Thoracic aorta (tissue), 2 donors: Measurements from ENCODE around the gene CDK2. TPM values are rescaled to one million over a fixed set of nuclear protein-coding genes. Genes with fewer than 3 reads are reported as not detected.
"Not testable (repeated sequence)": the region's sequence is repeated elsewhere in the genome, so short reads cannot be mapped to it uniquely, and the experiment has no call there.

Source experiments
- ATAC-seq: fragments of 150-250 bp; one replicate; pipeline ENCODE4 v1.8.0; 2017; ENCODE audit warnings: low read depth; ENCODE audit not compliant: insufficient number of reproducible peaks, low FRiP score
- DNase-seq: peaks from one replicate; pipeline ENCODE4 v3.0.0-alpha.2; 2020; ENCODE audit warnings: low spot score
- H3K27ac ChIP-seq, 2 donors: fragments of 200-600 bp; sonication (generic); 1 replicate in 1 of 2; 2 replicates in 1 of 2; pipeline ENCODE4 v1.5.1; 2016; ENCODE audit warnings: mild to moderate bottlenecking in 2 of 2, moderate library complexity in 2 of 2
- H3K27me3 ChIP-seq: fragments of 200-600 bp; sonication (generic); replicated peaks from 2 replicates; pipeline ENCODE4 v1.6.0; 2016; ENCODE audit warnings: mild to moderate bottlenecking; ENCODE audit not compliant: insufficient read depth
- H3K36me3 ChIP-seq: fragments of 200-600 bp; sonication (generic); one replicate; pipeline ENCODE4 v1.5.1; 2016
- H3K4me1 ChIP-seq, 2 donors: fragments of 200-600 bp; sonication (generic); 1 replicate in 1 of 2; 2 replicates in 1 of 2; pipeline versions ENCODE4 v1.5.1 to v1.6.0; 2016; ENCODE audit warnings: low read depth in 2 of 2, mild to moderate bottlenecking in 1 of 2; ENCODE audit not compliant: control insufficient read depth in 1 of 2
- H3K4me3 ChIP-seq: fragments of 200-600 bp; sonication (generic); 2 replicates; pipeline ENCODE4 v1.5.1; 2016; ENCODE audit warnings: mild to moderate bottlenecking
- H3K9me3 ChIP-seq: fragments of 200-600 bp; sonication (generic); 2 replicates; pipeline ENCODE4 v1.5.1; 2016
- total RNA-seq, 2 donors: library from RNA; depleted of rRNA; stranded (reverse); fragments of >200 nt; gene quantifications; one replicate each; pipeline versions ENCODE4 v1.1.0 to v1.2.3, GENCODE V29; 2016
- TF ChIP-seq, protein P1 (sequence below): fragments of 200-600 bp; sonication (generic); IDR thresholded peaks from one replicate; pipeline ENCODE4 v1.5.1; 2019; ENCODE audit warnings: antibody characterized with exemption

Gene CDK2
- total RNA-seq = 10 to 100 TPM; 18.0 to 32.5 TPM

GRCh38 chr12:55966408-55967281, at the start of gene CDK2:
CDK2 (plus strand) TSS chr12:55966830; CDS start chr12:55967009, 179 bp downstream.
- DNase-seq = peak; percentile 84
- H3K4me1 ChIP-seq = peaks cover 6 to 19% of the 10 kb centered on the region in 2 donors
- TF ChIP-seq, protein P1, sequence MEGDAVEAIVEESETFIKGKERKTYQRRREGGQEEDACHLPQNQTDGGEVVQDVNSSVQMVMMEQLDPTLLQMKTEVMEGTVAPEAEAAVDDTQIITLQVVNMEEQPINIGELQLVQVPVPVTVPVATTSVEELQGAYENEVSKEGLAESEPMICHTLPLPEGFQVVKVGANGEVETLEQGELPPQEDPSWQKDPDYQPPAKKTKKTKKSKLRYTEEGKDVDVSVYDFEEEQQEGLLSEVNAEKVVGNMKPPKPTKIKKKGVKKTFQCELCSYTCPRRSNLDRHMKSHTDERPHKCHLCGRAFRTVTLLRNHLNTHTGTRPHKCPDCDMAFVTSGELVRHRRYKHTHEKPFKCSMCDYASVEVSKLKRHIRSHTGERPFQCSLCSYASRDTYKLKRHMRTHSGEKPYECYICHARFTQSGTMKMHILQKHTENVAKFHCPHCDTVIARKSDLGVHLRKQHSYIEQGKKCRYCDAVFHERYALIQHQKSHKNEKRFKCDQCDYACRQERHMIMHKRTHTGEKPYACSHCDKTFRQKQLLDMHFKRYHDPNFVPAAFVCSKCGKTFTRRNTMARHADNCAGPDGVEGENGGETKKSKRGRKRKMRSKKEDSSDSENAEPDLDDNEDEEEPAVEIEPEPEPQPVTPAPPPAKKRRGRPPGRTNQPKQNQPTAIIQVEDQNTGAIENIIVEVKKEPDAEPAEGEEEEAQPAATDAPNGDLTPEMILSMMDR = no peak
- H3K36me3 ChIP-seq = no peaks in the 10 kb centered on the region
- no peaks in the 10 kb centered on the region for H3K27me3 ChIP-seq
- no peaks in the 10 kb centered on the region for H3K9me3 ChIP-seq
- H3K27ac ChIP-seq = peak within 1 kb of the TSS; percentile 78 to 83
- peak within 1 kb of the TSS; percentile 84 for H3K4me3 ChIP-seq
- ATAC-seq = peak; percentile 75

GRCh38 chr12:55919032-55919431, 47.6 kb upstream of the CDK2 start:
- H3K27ac ChIP-seq, H3K36me3 ChIP-seq, H3K9me3 ChIP-seq, H3K27me3 ChIP-seq, DNase-seq, ATAC-seq, H3K4me3 ChIP-seq: not testable (repeated sequence)
- peaks cover 11 to 27% of the 10 kb centered on the region in 2 donors for H3K4me1 ChIP-seq

GRCh38 chr12:55922126-55922525, 44.5 kb upstream of the CDK2 start:
- Histone ChIP-seq H3K27me3 (no peaks in the 10 kb centered on the region), H3K36me3 (no peaks in the 10 kb centered on the region), H3K4me1 (peaks cover 19 to 37% of the 10 kb centered on the region in 2 donors), H3K4me3 (no peak overlapping the region), H3K9me3 (no peaks in the 10 kb centered on the region), H3K27ac (peak overlapping the region; percentile 43 to 53)
- DNase-seq = no peak
- TF ChIP-seq, protein P1 = no peak
- no peak for ATAC-seq

DNA sequence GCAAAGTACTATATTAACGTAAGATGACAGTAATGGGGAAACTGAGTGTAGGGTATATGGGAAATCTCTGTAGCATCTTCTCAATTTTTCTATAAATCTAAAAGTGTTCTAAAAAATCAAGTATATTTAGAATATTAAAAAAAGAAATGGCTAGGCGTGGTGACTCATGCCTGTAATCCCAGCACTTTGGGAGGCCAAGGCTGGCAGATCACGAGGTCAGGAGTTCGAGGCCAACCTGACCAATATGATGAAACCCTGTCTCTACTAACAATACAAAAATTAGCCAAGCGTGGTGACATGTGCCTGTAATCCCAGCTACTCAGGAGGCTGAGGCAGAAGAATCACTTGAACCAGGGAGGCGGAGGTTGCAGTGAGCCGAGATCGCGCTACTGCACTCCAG, 43.0 kb upstream of the CDK2 start:
- ATAC-seq, H3K27ac ChIP-seq, H3K36me3 ChIP-seq, DNase-seq, H3K27me3 ChIP-seq, H3K4me3 ChIP-seq, H3K9me3 ChIP-seq: not testable (repeated sequence)
- peaks cover 23 to 45% of the 10 kb centered on the region in 2 donors for H3K4me1 ChIP-seq

- ATAC-seq (no peak), DNase-seq (no peak)
- Histone ChIP-seq H3K27ac (no peak overlapping the region), H3K27me3 (no peaks in the 10 kb centered on the region), H3K4me3 (no peak overlapping the region), H3K9me3 (no peaks in the 10 kb centered on the region), H3K36me3 (no peaks in the 10 kb centered on the region), H3K4me1 (peaks cover 25 to 53% of the 10 kb centered on the region in 2 donors)
- TF ChIP-seq, protein P1 = no peak
Measured at GRCh38 chr12:55925371-55925770, 41.3 kb upstream of the CDK2 start.

DNA sequence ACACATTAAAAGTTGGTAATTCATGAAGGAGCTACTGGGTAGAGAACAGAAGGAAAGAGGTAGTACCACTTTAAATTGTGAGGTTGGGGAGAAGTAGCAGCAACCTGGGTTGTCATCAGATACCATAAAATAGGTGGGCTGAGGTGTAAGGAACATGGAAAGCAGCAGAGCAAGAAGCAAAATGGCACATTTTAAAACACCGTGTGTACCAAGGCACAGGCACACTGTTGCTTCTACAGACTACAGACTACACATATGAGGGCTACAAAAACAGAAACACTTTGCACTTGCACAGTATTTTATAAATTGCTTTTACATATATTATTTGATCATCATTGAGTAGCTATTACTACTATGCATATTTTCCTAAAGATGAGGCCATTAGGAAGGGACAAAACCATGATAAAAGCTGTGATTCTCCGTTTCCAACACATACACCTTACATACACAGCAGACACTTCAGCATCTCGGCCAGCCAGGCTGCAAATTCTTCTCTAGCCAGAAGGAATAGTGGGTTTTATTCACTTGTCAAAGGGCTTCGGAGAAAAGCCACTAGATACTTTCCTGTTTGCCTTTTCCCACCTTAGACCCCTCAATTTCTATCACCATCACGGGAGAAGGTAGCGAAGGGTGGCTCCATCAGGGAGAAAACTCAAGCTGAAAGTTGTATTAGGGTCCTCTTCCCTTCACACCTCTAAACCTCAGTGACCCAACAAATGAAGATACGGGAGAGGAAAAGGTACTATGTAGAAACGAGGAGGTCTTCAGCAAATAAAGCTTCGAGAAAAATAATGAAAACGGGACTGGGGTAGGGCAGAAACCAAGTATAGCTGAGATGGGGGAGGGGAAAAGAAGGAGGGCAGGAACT, 40.5 kb upstream of the CDK2 start:
- TF ChIP-seq, protein P1 = no peak
- no peaks in the 10 kb centered on the region for H3K9me3 ChIP-seq
- H3K27me3 ChIP-seq = no peaks in the 10 kb centered on the region
- H3K36me3 ChIP-seq = no peaks in the 10 kb centered on the region
- ATAC-seq (no peak), DNase-seq (no peak)
- H3K4me3 ChIP-seq = peak overlapping the region; percentile 81
- H3K4me1 ChIP-seq = peaks cover 22 to 53% of the 10 kb centered on the region in 2 donors
- H3K27ac ChIP-seq = peak overlapping the region; percentile 84 to 93
